Measurements from ENCODE around the gene TBC1D8.

The TBC1D8 gene

GRCh38 chr2:101048756-101049155 is 102.4 kb downstream of the TBC1D8 start:
- DNase-seq (ENCODE audit: low read depth) = no peak
- no peak for TF ChIP-seq CTCF (IDR thresholded peaks at IDR 0.05; ENCODE audit: control insufficient read depth, insufficient read depth, low read depth, low read length, missing control alignments)
- H3K4me3 ChIP-seq (ENCODE audit: control insufficient read depth, low read depth, low read length) = no peak overlapping the region

DNA sequence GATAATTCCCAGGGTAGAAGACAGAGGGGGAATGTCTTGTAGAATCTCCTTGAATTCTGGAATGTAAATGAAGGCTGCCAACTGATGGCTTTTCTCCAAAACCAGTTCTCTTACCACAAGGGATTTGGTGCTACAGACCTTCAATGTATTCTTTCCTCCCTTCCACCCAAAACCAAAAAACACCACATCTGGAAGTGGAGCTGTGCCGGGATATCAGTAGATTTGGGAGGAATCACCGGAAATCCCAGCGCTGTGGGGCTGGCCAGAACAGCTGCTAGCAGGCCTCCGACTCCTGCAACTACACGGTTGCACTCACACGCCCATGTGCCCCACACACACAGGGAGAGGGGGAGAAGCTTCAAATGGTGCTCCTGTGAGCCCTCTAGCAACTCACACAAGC is 103.4 kb downstream of the TBC1D8 start:
- TF ChIP-seq CTCF (IDR thresholded peaks at IDR 0.05; ENCODE audit: control insufficient read depth, insufficient read depth, low read depth, low read length, missing control alignments) = no peak
- DNase-seq (ENCODE audit: low read depth) = no peak
- H3K4me3 ChIP-seq (ENCODE audit: control insufficient read depth, low read depth, low read length) = no peak overlapping the region

DNA sequence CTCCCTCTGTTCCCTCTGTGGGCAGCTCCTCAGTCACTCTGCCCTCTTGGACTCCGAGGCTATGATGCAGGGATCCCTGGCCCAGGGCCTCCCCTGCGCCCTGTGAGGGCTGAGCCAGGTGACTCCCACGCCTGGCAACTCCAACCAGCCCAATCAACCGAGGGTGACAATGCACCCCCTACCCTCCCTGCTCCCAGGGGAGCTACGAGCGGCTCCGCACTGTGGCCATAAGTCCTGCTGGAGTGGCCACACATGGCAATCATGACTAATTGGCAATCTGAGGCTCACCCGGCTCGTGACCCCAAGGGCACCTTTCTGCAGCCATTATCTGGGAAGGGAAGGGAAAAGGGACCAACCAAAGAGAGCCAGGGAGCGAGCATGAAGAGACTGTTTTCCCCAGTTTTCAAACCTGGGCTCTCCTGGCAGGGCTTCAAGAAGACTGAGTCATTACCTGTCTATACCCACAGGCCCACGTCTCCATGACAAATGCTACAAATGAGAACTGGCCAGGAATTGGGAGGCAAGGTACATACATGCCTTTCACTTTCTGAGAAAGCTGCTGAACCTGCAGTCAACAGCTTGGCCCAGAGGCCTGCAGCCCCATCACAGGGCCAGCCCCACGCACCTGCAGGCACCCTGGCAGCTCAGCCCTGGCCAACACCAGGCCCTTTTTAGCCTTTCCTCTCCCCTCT is 104.0 kb downstream of the TBC1D8 start:
- DNase-seq (ENCODE audit: low read depth) = no peak

DNA sequence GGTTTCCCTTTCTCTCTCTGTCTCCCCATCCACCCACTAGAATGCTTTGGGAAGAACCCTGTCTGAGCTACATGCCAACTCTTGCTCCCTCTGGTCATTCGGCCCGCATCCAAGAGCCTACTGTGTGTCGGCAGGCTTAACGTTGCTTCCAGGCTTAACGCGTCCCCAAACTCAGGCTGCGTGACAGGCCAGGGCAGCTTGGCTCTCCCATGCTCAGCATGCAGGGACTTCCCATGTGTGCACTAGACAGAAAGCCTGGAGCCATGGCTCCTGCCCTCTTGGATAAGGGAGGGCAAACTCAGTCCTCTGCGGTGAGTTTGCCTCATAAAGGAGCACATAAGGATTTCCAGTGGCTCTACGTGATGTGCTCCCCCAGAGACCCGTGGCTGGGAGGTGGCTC is 105.9 kb downstream of the TBC1D8 start:
- no peak for DNase-seq (ENCODE audit: low read depth)
- no peak for TF ChIP-seq CTCF (IDR thresholded peaks at IDR 0.05; ENCODE audit: control insufficient read depth, insufficient read depth, low read depth, low read length, missing control alignments)
- no peak overlapping the region for H3K4me3 ChIP-seq (ENCODE audit: control insufficient read depth, low read depth, low read length)

More for the DNA sequence above, 104.0 kb downstream of the TBC1D8 start:
- no peak overlapping the region for H3K4me3 ChIP-seq (ENCODE audit: control insufficient read depth, low read depth, low read length)
- no peak for TF ChIP-seq CTCF (IDR thresholded peaks at IDR 0.05; ENCODE audit: control insufficient read depth, insufficient read depth, low read depth, low read length, missing control alignments)

DNA sequence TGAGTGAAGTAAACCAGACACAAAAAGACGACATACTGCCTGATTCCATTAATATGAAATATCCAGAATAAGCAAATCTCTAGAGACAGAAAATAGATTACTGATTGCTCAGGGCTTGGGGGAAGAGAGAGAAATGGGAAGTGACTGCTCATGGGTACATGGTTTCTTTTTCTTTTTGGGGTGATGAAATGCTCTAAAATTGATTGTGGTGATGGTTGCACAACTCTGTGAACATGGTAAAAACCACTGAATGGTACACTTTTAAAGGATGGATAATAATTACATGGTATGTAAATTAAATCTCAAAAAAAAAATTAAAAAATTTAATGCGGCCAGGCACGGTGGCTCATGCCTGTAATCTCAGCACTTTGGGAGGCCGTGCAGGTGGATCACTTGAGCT is 109.8 kb downstream of the TBC1D8 start:
- H3K4me3 ChIP-seq (ENCODE audit: control insufficient read depth, low read depth, low read length) = no peak overlapping the region
- no peak for DNase-seq (ENCODE audit: low read depth)
- TF ChIP-seq CTCF (IDR thresholded peaks at IDR 0.05; ENCODE audit: control insufficient read depth, insufficient read depth, low read depth, low read length, missing control alignments) = no peak

GRCh38 chr2:101040761-101041160 is 110.4 kb downstream of the TBC1D8 start:
- TF ChIP-seq CTCF (IDR thresholded peaks at IDR 0.05; ENCODE audit: control insufficient read depth, insufficient read depth, low read depth, low read length, missing control alignments) = no peak
- no peak overlapping the region for H3K4me3 ChIP-seq (ENCODE audit: control insufficient read depth, low read depth, low read length)
- DNase-seq (ENCODE audit: low read depth) = no peak
